AG04449 (cell line): ENCODE results near the gene HOTAIR.

Experiments used
- CTCF ChIA-PET: fragments of 350-600 bp; formaldehyde crosslinking; extraction: SDS; loops from one replicate; lab custom pipeline; 2021; ENCODE audit warnings: antibody characterized with exemption; lab: Yijun Ruan, JAX
- POLR2A ChIA-PET: fragments of 400-600, 350-600 bp; formaldehyde crosslinking; extraction: SDS; loops from one replicate; lab custom pipeline; 2020; ENCODE audit warnings: antibody characterized with exemption, inconsistent platforms; lab: Yijun Ruan, JAX
- DNase-seq: peaks from one replicate; pipeline ENCODE4 v3.0.0-alpha.2; 2010; ENCODE audit warnings: low read depth, low spot score
- H3K4me3 ChIP-seq: 2 replicates; pipeline ENCODE4 v1.5.1; 2011; ENCODE audit warnings: low read depth, mild to moderate bottlenecking, control low read depth, low read length
- TF ChIP-seq, protein P1 (sequence below): IDR thresholded peaks from one replicate; pipeline ENCODE4 v1.5.1; 2011; ENCODE audit warnings: mild to moderate bottlenecking, moderate library complexity, low read length, control low read depth, inconsistent platforms; ENCODE audit not compliant: insufficient read depth; ENCODE audit errors: missing control alignments

HOTAIR gene

DNA sequence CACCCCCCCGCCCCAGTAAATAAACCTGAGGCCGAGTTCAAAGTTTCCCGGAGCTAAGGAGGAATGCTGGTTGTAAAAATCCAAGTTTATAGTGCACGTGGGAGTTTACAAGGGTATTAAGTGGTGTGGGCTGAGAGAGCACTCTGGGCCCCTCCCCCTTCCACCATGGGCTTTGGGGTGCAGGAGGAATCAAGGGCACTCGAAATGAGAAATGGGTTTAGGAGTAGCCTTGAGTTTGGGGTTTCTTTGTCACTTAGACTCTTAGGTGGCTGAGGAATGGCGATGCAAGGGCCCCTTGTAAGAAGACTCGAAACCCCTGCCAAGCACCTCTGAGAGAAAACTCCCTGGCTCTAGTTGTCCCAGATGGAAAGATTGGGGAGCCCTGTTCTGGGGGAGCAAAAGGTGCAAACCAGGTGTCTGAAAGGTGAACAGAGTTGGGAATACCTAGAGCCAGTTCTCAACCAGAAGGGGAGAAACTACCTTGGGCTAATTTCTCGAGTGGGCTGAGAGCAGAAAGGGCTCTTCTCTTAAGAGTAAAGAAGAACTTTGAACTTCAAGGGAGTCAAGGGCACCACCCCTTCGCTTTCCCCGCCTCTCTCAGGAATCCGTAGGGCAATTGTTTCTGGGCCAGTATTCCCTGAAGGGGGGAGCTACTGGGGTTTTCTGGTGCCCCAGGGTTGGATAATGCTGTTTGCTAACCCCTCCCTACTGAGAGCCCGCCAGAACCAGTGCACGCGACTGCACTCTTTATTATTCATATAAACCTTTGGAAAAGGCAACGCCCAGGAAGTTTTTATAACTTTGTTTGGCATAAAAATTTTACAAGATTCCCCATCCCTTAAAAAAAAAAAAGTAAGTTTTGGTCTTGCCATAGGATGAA lies 4.0 kb upstream of the HOTAIR start:
- TF ChIP-seq, protein P1, sequence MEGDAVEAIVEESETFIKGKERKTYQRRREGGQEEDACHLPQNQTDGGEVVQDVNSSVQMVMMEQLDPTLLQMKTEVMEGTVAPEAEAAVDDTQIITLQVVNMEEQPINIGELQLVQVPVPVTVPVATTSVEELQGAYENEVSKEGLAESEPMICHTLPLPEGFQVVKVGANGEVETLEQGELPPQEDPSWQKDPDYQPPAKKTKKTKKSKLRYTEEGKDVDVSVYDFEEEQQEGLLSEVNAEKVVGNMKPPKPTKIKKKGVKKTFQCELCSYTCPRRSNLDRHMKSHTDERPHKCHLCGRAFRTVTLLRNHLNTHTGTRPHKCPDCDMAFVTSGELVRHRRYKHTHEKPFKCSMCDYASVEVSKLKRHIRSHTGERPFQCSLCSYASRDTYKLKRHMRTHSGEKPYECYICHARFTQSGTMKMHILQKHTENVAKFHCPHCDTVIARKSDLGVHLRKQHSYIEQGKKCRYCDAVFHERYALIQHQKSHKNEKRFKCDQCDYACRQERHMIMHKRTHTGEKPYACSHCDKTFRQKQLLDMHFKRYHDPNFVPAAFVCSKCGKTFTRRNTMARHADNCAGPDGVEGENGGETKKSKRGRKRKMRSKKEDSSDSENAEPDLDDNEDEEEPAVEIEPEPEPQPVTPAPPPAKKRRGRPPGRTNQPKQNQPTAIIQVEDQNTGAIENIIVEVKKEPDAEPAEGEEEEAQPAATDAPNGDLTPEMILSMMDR, result no peak
- POLR2A ChIA-PET, result interaction anchor here (0.7 kb wide), 1 partner anchor 10 kb away, joined by 3 read pairs; no protein-coding TSS in a partner anchor

DNA sequence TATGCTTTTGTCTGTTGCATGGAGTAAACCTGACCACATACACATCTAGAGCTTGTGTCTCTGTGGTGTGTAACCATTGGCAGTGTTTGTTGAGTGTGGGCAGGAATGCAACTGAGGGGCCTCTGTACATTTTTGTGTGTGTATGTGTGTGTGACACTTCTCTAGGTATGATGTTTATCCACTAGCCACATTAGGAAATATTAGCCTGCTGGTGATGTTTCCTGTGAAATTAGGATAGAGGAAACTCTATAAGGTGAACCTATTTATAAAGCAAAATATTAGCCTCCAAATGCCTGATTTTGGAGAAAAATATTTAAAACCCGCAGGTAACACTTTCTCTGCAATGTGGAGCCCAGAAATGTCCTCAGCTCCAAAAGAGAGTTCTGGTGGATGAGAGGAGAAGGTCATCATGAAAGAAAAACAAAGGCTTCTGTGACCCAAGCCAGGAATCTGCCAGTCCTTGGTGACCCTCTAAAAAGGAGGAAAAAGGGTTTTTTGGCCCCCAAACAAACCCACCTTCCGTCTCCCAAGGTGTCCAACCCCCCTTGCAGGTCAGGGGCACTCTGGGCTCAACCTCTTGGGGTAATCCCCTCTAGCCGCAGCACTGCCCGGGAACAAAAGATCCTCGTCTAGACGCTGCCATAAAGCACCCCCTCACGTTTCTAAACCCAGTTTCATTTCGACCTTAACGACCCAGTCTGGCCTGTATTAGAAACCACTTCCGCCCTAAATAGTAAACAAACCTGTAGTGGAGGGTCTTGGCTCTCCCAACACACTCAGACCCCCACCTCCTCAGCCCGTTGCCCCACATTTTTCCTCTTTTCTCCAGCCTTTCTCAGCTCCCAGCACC lies 3.1 kb upstream of the HOTAIR start:
- ChIA-PET POLR2A (no interaction called here), CTCF (interaction anchor here (0.7 to 3.1 kb wide), 6 partner anchors 7 to 233 kb away, joined by 4 to 19 read pairs (median 8); partner anchors contain the start of gene HOXC10)
- peak overlapping the region; percentile 31 for H3K4me3 ChIP-seq

More for the DNA sequence above, 4.0 kb upstream of the HOTAIR start:
- H3K4me3 ChIP-seq, result no peak overlapping the region
- CTCF ChIA-PET, result interaction anchor here (0.7 to 3.6 kb wide), 5 partner anchors 229 to 235 kb away, joined by 4 to 23 read pairs (median 6); no protein-coding TSS in a partner anchor
- no peak for DNase-seq

DNA sequence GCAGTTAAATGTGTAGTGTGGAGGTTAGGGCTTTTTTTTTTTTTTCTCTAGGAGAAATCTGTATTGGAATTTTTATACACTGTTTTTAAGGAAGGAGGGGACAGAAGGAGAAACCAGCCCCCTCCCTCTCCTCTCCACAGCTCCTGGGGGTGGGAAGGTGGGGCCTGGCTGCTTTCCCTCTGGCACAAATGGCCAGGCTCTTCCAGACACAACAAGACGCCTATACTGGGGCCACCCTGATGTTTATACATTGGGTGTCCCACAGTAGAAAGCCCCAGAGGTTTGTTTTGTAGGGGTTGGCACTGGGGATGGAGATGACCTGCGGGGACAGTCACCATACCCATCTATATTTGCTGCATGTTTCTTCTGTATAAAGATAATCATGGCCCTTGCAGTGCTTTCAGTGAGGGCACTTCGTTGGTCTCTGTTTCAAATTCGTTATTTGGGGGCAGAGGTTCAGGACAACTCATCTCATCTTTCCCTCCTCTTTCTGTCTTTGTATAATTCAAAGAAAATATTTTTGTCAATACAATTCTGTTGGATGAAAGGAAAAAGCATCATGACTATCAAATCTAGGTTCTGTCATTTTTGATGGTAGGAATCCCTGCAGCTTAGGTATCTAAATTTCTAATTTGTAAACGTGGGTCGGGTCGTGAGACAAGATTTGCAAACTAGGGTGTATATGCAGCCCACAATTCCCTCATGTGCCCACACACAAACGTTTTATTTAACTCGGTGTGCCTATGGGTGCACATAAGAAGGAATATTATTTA lies 2.3 kb upstream of the HOTAIR start:
- no peak overlapping the region for H3K4me3 ChIP-seq
- ChIA-PET CTCF (interaction anchor here (1.0 to 3.1 kb wide), 10 partner anchors 8 to 275 kb away, joined by 3 to 19 read pairs (median 6); partner anchors contain the start of gene HOXC10), POLR2A (interaction anchor here (0.7 to 1.7 kb wide), 5 partner anchors 9 to 231 kb away, joined by 3 to 5 read pairs (median 4); no protein-coding TSS in a partner anchor)
- TF ChIP-seq, protein P1, result no peak
- DNase-seq, result no peak

More for the DNA sequence above, 3.1 kb upstream of the HOTAIR start:
- TF ChIP-seq, protein P1, result no peak
- no peak for DNase-seq

DNA sequence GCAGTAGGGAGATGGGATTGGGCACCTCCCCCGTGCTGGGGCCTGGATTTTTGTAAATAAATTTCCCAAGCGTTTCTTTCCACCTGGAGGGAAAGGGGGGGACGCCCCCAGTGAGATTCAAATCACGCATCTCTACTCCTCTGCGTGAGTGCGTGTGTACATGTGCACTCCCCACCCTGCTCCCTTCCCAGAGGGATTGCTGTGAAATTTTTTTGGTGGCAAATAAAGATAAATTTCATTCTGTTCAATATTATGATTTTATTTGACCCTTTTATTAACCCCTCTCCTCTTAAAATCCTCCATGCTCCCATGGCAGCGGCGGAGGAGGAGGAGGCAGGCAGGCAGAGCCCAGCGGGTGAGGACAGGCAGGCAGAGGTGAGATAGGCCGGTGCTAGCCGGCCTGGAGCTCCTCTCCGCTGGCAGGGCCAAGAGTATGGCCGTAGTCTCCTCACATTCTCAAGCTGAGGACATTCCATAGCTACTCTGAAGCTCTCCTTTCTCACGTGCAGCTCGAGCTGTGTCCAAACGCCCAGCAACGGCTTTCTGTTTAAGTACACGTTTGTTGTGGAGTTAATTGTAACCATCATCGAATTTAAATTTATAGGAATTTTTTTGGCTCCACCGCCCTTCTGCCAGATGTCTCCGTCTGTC lies 1.5 kb upstream of the HOTAIR start:
- ChIA-PET POLR2A (interaction anchor here (0.7 to 1.7 kb wide), 5 partner anchors 9 to 232 kb away, joined by 3 to 5 read pairs (median 4); no protein-coding TSS in a partner anchor), CTCF (interaction anchor here (0.6 to 3.1 kb wide), 10 partner anchors 9 to 463 kb away, joined by 3 to 19 read pairs (median 6); partner anchors contain the start of gene HOXC10)
- peak overlapping the region; percentile 76 for H3K4me3 ChIP-seq
- TF ChIP-seq, protein P1, result no peak
- no peak for DNase-seq
